HFF-Myc (cell line): ENCODE results near the gene POLDIP3.
"Not testable (repeated sequence)": the region's sequence is repeated elsewhere in the genome, so short reads cannot be mapped to it uniquely, and the experiment has no call there.

Experiments used
- DNase-seq: peaks from one replicate; pipeline ENCODE4 v3.0.0-alpha.2; 2011; ENCODE audit warnings: low read depth; ENCODE audit errors: extremely low read depth
- H3K4me3 ChIP-seq: replicated peaks from 2 replicates; pipeline ENCODE4 v1.5.1; 2011; ENCODE audit warnings: low read depth, mild to moderate bottlenecking, control low read depth, low read length
- TF ChIP-seq, protein P1 (sequence below): IDR thresholded peaks from 2 replicates; pipeline ENCODE4 v1.5.1; 2012; ENCODE audit warnings: mild to moderate bottlenecking, low read depth, low read length, control low read depth; ENCODE audit errors: missing control alignments

Gene POLDIP3

DNA sequence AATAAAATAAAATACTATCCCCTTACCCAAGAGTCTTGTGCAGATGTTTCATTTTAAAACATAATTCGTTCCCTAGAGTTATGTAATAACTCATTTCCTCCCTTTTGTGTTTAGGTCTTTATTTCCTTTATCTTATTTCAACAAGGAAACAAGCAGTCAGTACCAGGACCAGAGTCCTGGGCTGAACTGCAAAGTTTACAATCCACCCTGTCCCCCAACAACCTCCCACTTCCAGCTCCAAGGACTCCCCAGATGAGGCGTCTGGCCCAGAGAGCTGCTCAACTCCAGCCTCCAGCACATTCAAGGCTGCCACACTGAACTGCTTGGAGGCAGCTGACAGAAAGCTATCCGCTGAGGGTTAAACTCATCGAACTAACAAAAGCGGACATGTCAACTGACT lies 4.5 kb downstream of the POLDIP3 start:
- TF ChIP-seq, protein P1, sequence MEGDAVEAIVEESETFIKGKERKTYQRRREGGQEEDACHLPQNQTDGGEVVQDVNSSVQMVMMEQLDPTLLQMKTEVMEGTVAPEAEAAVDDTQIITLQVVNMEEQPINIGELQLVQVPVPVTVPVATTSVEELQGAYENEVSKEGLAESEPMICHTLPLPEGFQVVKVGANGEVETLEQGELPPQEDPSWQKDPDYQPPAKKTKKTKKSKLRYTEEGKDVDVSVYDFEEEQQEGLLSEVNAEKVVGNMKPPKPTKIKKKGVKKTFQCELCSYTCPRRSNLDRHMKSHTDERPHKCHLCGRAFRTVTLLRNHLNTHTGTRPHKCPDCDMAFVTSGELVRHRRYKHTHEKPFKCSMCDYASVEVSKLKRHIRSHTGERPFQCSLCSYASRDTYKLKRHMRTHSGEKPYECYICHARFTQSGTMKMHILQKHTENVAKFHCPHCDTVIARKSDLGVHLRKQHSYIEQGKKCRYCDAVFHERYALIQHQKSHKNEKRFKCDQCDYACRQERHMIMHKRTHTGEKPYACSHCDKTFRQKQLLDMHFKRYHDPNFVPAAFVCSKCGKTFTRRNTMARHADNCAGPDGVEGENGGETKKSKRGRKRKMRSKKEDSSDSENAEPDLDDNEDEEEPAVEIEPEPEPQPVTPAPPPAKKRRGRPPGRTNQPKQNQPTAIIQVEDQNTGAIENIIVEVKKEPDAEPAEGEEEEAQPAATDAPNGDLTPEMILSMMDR = no peak
- DNase-seq = no peak

DNA sequence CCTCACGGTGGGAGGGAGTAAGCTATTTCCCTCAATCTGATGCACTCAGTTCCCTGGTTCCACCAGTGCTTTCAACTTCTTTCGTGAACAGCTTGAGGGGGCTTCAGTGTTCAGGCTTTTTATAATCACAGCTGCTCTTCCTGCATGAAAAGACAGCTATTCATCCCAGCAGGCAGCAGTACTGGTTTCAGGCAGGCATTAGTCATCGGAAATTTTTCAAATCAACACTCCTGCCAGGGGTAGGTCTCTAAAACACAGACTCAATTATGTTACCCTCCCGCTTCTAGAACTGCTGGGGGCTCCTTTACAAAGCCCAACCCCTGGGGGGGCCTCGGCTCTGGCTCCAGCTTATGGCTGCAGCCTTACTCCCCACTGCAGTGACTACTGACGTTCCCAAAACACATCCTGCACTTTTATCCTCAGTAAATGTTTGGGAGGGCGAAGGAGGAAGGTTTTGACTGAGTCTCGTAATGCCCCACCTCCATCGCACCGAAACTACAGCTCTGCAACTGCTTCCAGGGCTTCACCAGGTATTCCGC lies 5.8 kb downstream of the POLDIP3 start:
- DNase-seq = no peak
- H3K4me3 ChIP-seq = no peak overlapping the region
- TF ChIP-seq, protein P1 = no peak

More for the DNA sequence above, 4.5 kb downstream of the POLDIP3 start:
- no peak overlapping the region for H3K4me3 ChIP-seq

DNA sequence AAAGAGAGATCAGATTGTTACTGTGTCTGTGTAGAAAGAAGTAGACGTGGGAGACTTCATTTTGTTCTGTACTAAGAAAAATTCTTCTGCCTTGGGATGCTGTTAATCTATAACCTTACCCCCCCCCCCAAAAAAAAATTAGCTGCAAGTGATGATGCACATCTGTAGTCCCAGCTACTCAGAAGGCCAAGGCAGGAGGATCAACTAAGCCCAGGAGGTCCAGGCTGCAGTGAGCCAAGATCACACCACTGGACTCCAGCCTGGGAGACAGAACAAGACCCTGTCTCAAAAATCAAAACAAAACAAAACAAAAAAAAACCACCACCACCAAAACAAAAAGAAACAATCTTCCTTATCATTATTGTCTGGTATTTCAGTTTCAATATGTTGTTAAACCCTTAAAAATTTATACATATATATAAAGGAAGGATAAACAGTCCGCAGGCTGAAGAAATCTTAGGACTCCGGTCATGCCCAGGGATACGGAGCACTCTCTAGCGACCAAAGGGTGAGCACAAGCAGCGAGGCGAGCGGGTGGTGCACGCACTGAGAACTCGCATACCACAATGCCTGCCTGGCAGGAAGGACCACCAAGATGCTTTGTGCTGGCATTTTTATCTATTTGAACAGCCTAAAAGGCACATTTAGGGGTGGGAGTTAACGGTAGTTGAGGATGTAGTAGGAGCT lies 6.4 kb downstream of the POLDIP3 start:
- no peak overlapping the region for H3K4me3 ChIP-seq
- TF ChIP-seq, protein P1 = no peak
- no peak for DNase-seq

DNA sequence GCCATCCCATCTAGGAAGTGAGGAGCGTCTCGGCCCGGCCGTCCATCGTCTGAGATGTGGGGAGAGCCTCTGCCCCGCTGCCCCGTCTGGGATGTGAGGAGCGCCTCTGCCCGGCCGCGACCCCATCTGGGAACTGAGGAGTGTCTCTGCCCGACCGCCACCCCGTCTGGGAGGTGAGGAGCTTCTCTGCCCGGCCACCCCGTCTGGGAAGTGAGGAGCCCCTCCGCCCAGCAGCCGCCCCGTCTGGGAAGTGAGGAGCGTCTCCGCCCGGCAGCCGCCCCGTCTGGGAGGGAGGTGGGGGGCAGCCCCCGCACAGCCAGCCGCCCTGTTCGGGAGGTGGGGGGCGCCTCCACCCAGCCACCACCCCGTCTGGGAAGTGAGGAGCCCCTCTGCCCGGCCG lies 7.0 kb downstream of the POLDIP3 start:
- H3K4me3 ChIP-seq, DNase-seq: not testable (repeated sequence)

DNA sequence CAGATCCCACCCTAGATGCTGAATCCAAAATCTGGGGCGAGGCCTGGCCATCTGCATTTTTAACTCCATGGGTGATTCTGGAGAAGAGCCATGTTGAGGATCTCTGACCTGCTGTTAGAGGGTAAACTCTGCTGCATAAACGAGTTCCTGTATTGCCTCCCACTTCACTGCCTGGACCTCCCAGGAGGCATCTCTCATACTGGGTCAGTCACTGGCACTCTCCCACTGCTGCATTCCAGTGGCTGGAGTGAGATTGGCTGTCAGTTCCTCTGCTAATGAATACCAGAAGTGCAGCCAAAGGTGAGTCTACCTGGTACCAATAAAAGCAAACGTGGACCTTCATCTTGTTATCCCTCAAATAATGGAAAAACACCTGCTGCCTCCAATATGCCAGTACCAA lies 10.3 kb downstream of the POLDIP3 start:
- H3K4me3 ChIP-seq = no peak overlapping the region
- TF ChIP-seq, protein P1 = no peak
- DNase-seq = no peak

DNA sequence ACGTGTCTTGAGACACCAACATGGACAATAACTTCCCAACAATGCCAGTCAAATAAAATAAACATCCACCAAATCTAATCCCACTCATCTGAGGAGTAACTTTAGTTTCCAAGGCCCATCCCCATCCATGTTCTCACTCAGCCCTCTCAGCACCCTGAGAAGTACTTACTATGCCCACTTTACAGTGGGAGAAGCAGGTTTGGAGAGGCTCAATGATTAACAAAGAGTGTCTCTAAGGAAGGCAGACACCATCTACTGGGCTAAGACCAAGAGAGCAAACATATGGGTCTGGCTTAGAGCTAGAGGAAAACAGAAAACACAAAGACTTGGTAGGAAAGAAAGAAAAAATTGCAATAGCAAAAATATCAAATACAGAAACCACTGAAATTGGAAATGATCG lies 11.3 kb downstream of the POLDIP3 start:
- TF ChIP-seq, protein P1 = no peak
- no peak for DNase-seq
- no peak overlapping the region for H3K4me3 ChIP-seq

DNA sequence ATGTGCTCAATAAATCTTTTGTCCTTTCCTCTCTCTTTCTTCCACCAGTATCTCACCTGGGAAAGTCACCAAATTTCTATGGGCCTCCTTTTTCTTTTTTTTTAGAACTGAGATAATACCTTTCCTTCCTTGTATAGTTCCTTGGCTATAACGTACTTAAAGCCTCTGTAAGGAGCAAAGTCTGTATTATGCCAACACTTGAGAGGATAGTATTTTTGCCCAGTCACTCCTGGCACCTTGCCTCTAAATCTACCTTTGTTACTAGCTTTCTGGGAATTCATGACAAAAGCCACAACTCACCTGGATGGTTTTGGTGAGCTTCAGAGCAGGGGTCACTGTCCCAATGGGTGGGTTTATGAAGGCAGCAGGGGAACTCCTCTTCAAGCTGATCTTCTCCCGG lies 12.2 kb downstream of the POLDIP3 start:
- no peak for DNase-seq
- TF ChIP-seq, protein P1 = no peak
- H3K4me3 ChIP-seq = no peak overlapping the region
